Measurements from ENCODE around the gene TRIP10.
"Not testable (repeated sequence)": the region's sequence is repeated elsewhere in the genome, so short reads cannot be mapped to it uniquely, and the experiment has no call there.

TRIP10 gene, protein sequence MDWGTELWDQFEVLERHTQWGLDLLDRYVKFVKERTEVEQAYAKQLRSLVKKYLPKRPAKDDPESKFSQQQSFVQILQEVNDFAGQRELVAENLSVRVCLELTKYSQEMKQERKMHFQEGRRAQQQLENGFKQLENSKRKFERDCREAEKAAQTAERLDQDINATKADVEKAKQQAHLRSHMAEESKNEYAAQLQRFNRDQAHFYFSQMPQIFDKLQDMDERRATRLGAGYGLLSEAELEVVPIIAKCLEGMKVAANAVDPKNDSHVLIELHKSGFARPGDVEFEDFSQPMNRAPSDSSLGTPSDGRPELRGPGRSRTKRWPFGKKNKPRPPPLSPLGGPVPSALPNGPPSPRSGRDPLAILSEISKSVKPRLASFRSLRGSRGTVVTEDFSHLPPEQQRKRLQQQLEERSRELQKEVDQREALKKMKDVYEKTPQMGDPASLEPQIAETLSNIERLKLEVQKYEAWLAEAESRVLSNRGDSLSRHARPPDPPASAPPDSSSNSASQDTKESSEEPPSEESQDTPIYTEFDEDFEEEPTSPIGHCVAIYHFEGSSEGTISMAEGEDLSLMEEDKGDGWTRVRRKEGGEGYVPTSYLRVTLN

GRCh38 chr19:6739390-6739882 is at the start of gene TRIP10:
Gene TRIP10, plus strand, starts transcription at chr19:6739680. Its CDS starts 82 bp downstream, at chr19:6739762.
- no peak for FAIRE-seq

DNA sequence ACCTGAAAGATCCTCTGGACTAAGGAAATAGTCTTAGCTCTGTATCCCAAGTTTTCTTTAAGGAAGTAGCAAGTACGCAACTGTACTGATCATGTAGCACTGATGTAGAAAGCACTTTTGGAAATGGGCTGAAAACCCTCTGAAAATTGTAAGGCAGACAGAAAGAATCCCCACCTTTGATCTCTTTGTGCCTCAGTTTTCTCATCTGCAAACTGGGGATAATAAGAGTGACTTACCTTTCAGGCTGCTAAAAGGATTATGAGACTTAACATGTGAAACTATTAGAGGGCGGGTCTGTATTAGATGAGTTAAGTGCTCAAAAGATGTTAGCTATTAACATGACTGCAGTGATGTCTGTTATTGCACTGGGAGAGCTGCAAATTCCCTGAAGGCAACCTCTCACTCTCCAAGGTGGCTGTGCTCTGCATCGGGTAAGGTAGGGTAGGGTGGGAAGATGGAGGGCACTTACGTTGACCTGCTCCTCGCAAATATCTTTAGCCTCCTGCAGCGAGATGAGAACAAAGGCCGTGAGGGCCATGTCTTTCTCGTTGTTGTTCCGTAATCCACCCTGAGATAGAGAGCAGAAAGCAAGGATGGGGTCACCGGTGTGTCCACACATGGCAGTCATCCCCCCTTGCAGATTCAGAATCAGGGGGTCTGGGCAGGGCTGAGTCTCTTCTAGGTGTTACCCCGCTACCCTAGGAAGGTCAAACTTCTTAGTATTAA is 49.2 kb upstream of the TRIP10 start:
- no peak for FAIRE-seq

DNA sequence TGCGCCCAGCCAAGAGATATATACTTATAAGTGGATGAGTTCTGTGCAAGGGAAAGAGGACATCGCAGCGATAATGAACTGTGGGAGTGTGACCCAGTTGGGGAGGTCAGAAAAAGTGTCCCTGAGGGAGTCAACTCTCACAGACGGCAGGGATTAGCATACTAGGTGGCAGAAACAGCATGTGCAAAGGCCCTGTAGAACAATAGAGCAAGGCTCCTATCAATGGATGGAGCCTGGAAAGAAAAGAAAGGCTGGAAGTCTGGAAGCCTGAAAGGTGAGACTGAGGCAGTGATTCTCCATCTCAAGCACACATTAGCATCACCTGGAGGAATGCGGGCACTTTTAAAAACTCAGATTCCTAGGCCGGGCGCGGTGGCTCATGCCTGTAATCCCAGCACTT is 48.1 kb upstream of the TRIP10 start:
- FAIRE-seq: no peak

DNA sequence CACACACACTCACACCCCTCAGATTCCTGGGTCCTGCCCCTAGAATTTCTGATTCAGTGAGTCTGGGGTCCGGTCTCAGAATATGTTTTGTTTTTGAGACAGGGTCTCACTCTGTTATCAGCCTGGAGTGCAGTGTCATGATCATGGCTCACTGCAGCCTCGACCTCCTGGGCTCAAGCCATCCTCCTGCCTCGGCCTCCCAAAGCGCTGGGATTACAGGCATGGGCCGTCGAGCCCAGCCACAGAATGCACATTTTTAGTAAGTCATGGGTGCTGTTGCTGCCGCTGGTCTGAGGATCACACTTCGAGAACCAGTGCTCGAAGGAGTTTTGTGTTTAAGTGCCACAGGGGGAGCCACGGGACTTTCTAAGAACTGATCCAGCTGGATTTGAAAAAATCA is 47.5 kb upstream of the TRIP10 start:
- no peak for FAIRE-seq

GRCh38 chr19:6693056-6693471 is 46.4 kb upstream of the TRIP10 start:
- FAIRE-seq: no peak

DNA sequence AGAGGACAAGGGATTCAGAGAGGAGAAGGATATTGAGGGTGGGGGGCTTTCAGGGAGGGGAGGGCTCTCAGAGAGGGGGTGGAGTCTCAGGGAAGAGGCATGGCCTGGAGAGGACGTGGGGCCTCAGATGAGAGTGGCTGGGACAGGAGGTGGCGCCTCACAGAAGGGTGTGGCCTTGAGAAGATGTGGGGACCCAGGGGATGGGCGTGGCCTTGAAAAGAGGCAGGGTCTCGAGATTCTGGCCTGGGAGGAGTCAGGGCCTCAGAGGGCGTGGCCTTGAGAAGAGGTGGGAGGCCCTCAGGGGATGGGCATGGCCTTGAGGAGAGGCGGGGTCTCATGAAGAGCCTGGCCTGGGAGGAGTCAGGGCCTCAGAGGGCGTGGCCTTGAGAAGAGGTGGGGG is 45.8 kb upstream of the TRIP10 start:
- no peak for FAIRE-seq

DNA sequence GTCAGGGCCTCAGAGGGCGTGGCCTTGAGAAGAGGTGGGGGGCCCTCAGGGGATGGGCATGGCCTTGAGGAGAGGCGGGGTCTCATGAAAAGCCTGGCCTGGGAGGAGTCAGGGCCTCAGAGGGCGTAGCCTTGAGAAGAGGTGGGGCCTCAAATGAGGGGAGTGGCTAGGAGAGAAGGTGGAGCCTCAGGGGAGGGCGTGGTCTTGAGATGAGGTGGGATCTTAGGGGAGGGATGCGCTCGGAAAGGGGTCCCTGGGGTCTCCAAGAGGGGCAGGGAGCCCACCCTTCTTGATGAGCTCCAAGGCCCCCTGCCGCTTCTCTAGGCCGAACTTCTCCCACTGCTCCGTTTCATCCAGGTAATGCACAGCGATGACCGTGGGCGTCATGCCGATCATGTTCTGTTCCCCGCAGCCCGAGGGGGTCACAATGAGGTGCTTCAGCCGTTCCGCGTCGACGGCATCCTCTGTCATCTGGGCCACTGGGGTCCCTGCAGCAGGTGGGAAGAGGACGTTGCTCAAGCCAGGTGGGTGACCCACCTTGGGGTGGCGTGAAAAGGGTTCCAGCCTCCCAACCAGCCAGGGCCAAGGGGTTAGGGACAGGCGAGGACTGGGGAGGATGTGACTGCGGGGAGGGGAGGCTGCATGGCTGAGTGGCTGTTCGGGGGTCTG is 45.2 kb upstream of the TRIP10 start:
- FAIRE-seq: no peak

- FAIRE-seq: no peak
Observed at GRCh38 chr19:6696239-6696820, 43.1 kb upstream of the TRIP10 start.

GRCh38 chr19:6697291-6697690 is 42.2 kb upstream of the TRIP10 start:
- FAIRE-seq: no peak

DNA sequence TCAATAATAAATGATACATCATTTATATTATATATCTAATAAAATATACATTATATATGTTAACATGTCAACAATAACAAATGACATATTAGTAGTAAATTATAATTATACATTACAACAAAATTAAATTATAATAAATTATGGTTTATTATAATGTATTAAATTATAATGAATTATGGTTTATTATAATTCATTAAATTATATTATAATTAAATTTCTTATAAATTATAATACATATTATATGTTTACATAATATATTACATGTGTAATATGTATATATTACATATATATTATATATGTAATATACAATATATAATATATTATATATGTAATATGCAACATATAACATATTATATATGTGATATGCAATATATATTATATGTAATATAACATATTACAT is 39.5 kb upstream of the TRIP10 start:
- FAIRE-seq: peak; percentile 21

DNA sequence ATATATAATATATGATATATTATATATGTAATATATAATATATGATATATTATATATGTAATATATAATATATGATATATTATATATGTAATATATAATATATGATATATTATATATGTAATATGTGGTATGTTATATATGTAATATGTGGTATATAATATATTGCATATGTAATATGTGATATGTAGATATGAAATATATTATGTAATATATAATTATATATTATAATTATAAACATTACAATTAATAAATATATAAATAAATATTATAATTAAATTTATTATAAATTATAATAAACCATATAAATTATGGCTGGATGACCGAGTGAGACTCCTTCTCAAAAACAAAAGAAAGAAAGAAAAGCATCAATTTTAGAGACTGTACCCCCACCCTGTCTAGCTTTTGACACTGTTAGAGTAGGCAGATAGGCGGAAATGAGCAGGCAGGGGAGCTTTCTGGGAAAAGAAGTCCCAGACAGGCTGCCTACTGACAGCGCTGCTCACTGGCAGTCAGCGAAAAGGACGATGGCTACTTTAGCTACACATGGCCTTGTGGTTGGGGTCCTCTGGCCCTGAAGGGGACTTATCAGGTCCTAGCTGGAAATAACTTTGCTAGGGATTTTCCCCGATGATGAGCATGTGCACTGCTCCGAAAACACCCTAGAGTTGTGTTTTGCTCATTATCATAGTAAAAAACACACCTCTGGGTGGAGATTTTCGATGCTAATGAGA is 38.7 kb upstream of the TRIP10 start:
- FAIRE-seq: no peak

DNA sequence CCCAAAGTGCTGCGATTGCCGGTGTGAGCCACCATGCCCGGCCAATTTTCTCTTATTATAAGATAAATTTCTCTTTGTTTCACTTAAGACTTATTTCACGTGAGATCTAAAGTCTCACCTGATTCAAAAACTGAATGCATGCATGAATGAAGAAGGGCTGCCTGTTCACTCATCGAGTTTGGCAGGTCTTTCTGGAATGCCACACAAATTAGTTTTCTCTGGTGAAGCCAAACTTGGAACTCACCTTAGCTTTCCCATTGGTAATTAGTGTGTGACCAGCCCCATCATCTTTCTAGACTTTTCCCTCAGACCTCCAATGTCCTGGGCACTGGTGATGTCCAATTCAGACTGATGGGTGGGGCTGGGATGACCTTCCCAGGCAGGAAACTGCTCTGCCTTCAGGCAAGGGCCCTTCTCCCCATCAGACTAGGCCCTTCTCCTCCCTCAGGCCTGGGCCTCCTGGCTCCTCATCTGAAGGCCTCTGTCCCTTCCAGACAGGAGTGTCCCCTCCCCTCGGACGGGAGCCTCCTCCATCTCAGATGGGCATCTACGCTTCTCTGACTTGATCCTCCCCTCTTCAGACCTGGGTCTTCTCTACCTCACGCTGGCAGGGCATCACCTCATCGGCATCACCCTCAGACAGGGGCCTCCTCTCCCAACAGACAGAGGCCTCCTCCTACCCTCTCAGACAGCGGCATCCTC is 33.4 kb upstream of the TRIP10 start:
- FAIRE-seq: no peak

GRCh38 chr19:6706633-6706958 is 32.9 kb upstream of the TRIP10 start:
- FAIRE-seq: no peak

- no peak for FAIRE-seq
Observed at GRCh38 chr19:6707011-6707657, 32.3 kb upstream of the TRIP10 start.

- no peak for FAIRE-seq
Observed at GRCh38 chr19:6707658-6708018, 31.8 kb upstream of the TRIP10 start.

DNA sequence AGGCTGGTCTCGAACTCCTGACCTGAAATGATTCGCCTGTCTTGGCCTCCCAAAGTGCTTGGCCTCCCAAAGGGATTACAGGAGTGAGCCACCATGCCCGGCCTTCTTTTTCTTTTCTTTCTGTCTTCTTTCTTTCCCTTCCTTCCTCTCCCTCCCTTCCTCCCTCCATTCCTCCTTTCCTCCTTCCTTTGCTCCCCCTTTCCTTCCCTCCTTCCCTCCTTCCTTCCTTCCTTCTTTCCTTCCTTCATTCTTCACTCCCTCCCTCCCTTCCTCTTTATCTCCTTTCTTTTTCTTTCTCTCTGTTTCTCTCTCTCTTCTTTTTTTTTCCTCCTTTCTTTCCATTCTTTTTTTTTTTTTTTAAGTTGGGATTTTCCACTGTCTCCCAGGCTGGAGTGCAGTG is 31.1 kb upstream of the TRIP10 start:
- FAIRE-seq: no peak

DNA sequence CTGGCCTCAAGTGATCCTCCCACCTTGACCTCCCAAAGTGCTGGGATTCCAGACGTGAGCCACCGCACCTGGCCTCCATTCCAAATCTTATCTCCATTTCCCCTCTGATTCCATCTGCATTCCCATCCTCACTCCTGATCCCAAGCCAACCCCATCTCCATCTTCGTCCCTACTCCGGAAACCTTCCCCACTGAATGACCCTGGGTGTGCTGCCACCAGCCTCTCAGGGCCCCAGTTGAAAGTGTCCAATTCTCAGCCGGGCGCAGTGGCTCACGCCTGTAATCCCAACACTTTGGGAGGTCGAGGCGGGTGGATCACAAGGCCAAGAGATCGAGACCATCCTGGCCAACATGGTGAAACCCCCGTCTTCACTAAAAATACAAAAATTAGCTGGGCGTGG is 30.6 kb upstream of the TRIP10 start:
- FAIRE-seq: not testable (repeated sequence)

GRCh38 chr19:6709549-6709948 is 29.9 kb upstream of the TRIP10 start:
- FAIRE-seq: no peak

DNA sequence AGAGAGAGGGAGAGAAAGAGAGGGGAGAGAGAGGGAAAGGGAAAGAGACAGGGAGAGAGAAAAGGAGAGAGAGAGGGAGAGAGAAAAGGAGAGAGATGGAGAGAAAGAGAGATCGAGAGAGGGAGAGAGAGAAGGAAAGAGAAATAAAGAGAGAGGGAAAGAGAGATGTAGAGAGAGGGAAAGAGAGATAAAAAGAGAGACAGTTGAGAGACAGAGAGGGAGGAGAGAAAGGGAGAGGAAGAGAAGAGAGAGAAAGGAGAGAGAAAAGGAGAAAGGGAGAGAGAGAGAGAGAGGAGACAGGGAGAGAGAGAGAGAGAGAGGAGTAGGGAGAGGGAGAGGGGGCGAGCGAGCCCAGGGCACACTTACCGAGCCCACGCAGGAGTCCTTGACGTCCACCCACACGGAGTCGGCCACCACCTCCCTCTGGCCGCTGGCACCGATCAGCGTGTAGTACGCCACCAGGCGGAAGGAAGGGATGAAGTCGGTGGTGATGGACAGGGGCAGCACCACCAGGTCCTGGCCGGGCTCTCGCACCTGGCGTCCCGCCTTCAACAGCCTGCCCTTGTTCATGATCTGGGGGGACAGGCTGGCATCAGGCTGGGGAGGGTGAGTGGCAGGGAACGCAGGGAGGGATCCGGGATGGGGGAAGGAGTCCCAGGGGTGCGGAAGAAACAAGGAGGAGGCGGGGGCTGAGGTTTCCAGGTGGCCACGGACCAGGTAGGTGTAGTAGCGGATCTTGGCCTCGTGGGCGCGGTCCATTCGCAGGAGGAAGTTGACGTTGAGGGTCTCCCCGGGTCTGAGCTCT is 29.0 kb upstream of the TRIP10 start:
- FAIRE-seq: no peak

DNA sequence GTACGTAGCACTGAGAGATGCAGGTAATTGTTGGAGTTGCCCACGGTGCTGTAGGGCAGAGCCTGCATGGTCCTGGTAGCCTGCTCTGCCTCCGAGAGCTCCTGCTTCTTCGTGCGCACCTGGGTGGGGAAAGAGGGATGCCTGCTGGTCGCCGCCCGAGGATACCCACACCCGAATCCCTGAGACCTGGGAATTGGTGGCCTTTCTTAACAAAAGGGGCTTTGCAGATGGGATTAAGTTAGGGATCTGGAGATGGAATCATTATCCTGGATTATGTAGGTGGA is 28.5 kb upstream of the TRIP10 start:
- FAIRE-seq: no peak

DNA sequence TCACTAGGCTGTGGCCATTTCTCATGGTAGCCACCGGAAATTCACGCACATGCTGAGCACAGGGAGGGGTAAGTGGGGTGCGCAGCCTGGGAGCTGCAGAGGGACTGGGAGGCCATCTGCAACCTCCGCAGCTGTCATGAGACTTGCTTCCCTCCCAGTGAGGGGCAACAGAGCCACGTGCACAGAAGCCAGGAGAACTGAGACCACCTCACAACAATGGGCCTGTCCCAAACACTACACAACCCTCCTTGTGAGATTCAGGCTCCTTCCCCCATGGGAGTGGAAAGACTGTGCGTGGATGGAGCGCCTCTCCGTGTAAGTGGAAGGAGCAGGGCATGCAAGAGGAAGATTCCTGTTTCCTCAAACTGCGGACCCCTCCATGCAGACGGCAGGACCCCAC is 27.9 kb upstream of the TRIP10 start:
- FAIRE-seq: no peak
